HPDE6-E6E7 (cell line): Measurements from ENCODE around the gene STAT3.
"Not testable (repeated sequence)": the region's sequence is repeated elsewhere in the genome, so short reads cannot be mapped to it uniquely, and the experiment has no call there.

Source experiments
- DNase-seq: peaks from one replicate; pipeline ENCODE4 v3.0.0; 2011; ENCODE audit warnings: missing footprints; ENCODE audit errors: extremely low spot score

The STAT3 gene

GRCh38 chr17:42317967-42318366 is 70.3 kb downstream of the STAT3 start:
- DNase-seq, result not testable (repeated sequence)

- no peak for DNase-seq
Observed at GRCh38 chr17:42317266-42317845, 70.9 kb downstream of the STAT3 start.

- no peak for DNase-seq
Observed at GRCh38 chr17:42316755-42317154, 71.5 kb downstream of the STAT3 start.

- no peak for DNase-seq
Observed at GRCh38 chr17:42315402-42316156, 72.7 kb downstream of the STAT3 start.

GRCh38 chr17:42313773-42314566 is 74.3 kb downstream of the STAT3 start:
- peak; percentile 38 for DNase-seq

GRCh38 chr17:42313389-42313772 is 74.9 kb downstream of the STAT3 start:
- DNase-seq, result no peak

- peak; percentile 54 for DNase-seq
Observed at GRCh38 chr17:42312285-42313130, 75.7 kb downstream of the STAT3 start.

GRCh38 chr17:42312035-42312284 is 76.3 kb downstream of the STAT3 start:
- DNase-seq, result no peak

GRCh38 chr17:42311240-42312034 is 76.8 kb downstream of the STAT3 start:
- DNase-seq, result no peak

- no peak for DNase-seq
Observed at GRCh38 chr17:42310787-42311215, 77.4 kb downstream of the STAT3 start.

- DNase-seq, result no peak
Observed at GRCh38 chr17:42309986-42310786, 78.1 kb downstream of the STAT3 start.

- DNase-seq, result no peak
Observed at GRCh38 chr17:42309142-42309541, 79.1 kb downstream of the STAT3 start.

- DNase-seq, result no peak
Observed at GRCh38 chr17:42308446-42308845, 79.8 kb downstream of the STAT3 start.

- DNase-seq, result no peak
Observed at GRCh38 chr17:42307362-42307927, 80.8 kb downstream of the STAT3 start.

- no peak for DNase-seq
Observed at GRCh38 chr17:42306385-42306667, 81.9 kb downstream of the STAT3 start.

GRCh38 chr17:42305543-42306384 is 82.5 kb downstream of the STAT3 start:
- no peak for DNase-seq

GRCh38 chr17:42305031-42305330 is 83.3 kb downstream of the STAT3 start:
- not testable (repeated sequence) for DNase-seq

- no peak for DNase-seq
Observed at GRCh38 chr17:42304187-42305030, 83.8 kb downstream of the STAT3 start.

- no peak for DNase-seq
Observed at GRCh38 chr17:42303694-42304093, 84.5 kb downstream of the STAT3 start.
